GM12878 (cell line): ENCODE results near the gene AMPH. TPM values are rescaled to one million over a fixed set of nuclear protein-coding genes. Genes with fewer than 3 reads are reported as not detected.

Experiments used
- ATAC-seq: fragments of 200-7000 bp; cut with Tn5 transposase; 3 replicates; pipeline ENCODE4 v1.9.1; 2020; ENCODE audit warnings: mild to moderate bottlenecking, moderate library complexity
- BruUV-seq: library from RNA; stranded (reverse); fragments of 400-500 nt; replicated peaks from 2 replicates; lab custom pipeline; 2021; lab: Mats Ljungman, UMichigan
- CTCF ChIA-PET: fragments of 300-600 bp; sonication (Branson Sonifier 250); formaldehyde crosslinking; extraction: SDS; loops from one replicate; lab custom pipeline; 2021; ENCODE audit warnings: inconsistent platforms; lab: Yijun Ruan, JAX
- POLR2A ChIA-PET: fragments of 350-600 bp; formaldehyde crosslinking; extraction: SDS; loops from one replicate; lab custom pipeline; 2021; ENCODE audit warnings: inconsistent platforms; lab: Charles Lee
- RAD21 ChIA-PET: fragments of 300-600 bp; sonication (Branson Sonifier 250); formaldehyde crosslinking; loops from one replicate; lab custom pipeline; 2023; ENCODE audit warnings: antibody characterized with exemption; ENCODE audit not compliant: unreplicated experiment; lab: Charles Lee
- SMC1A ChIA-PET: fragments of 300-600 bp; sonication (Branson Sonifier 250); formaldehyde crosslinking; loops from one replicate; lab custom pipeline; 2023; ENCODE audit not compliant: unreplicated experiment, uncharacterized antibody; lab: Charles Lee
- DNase-seq: peaks from one replicate; pipeline ENCODE4 v3.0.0-alpha.2; 2011; ENCODE audit warnings: low read depth, low spot score
- FAIRE-seq: peaks from 3 replicates; lab custom pipeline; 2011; peaks lifted over from hg19 to GRCh38; lab: Jason Lieb, UNC
- H2AFZ ChIP-seq: 2 replicates; pipeline ENCODE4 v1.6.0; 2011; ENCODE audit warnings: low read depth, low read length, control low read depth; ENCODE audit not compliant: control insufficient read depth
- H3K27ac ChIP-seq: 2 replicates; pipeline ENCODE4 v1.5.1; 2011; ENCODE audit warnings: control low read depth; ENCODE audit not compliant: control insufficient read depth, insufficient read depth
- H3K27me3 ChIP-seq, 2 experiments: replicated peaks in 1 of 2; 2 replicates each; pipeline versions ENCODE4 v1.6.0 to v1.6.1; 2011; ENCODE audit warnings: low read length in 1 of 2; ENCODE audit not compliant: control insufficient read depth in 2 of 2, insufficient read depth in 2 of 2
- H3K36me3 ChIP-seq, 2 experiments: 2 replicates each; pipeline ENCODE4 v1.5.1; 2011; ENCODE audit warnings: low read length in 1 of 2; ENCODE audit not compliant: control insufficient read depth in 2 of 2, insufficient read depth in 2 of 2
- H3K4me1 ChIP-seq: 2 replicates; pipeline ENCODE4 v1.6.1; 2011; ENCODE audit warnings: mild to moderate bottlenecking, low read length, moderate library complexity, mixed read lengths; ENCODE audit not compliant: control insufficient read depth, insufficient read depth
- H3K4me2 ChIP-seq: 2 replicates; pipeline ENCODE4 v1.6.0; 2011; ENCODE audit warnings: control low read depth; ENCODE audit not compliant: control insufficient read depth, insufficient read depth
- H3K4me3 ChIP-seq: fragments of 200-600 bp; sonication (generic); 2 replicates; pipeline ENCODE4 v1.5.1; 2016
- H3K79me2 ChIP-seq: 2 replicates; pipeline ENCODE4 v1.6.0; 2011; ENCODE audit warnings: low read length; ENCODE audit not compliant: control insufficient read depth, insufficient read depth
- H3K9ac ChIP-seq: 2 replicates; pipeline ENCODE4 v1.8.0; 2011; ENCODE audit warnings: low read length, control low read depth, mixed read lengths; ENCODE audit not compliant: control insufficient read depth, insufficient read depth
- H3K9me3 ChIP-seq: replicated peaks from 3 replicates; pipeline ENCODE4 v1.5.1; 2011; ENCODE audit warnings: mild to moderate bottlenecking, low read length; ENCODE audit not compliant: control insufficient read depth, insufficient read depth
- H4K20me1 ChIP-seq: 2 replicates; pipeline ENCODE4 v1.6.0; 2011; ENCODE audit not compliant: control insufficient read depth, insufficient read depth
- BCLAF1 ChIP-seq: fragments of 450-650 bp; IDR thresholded peaks from 2 replicates; pipeline ENCODE4 v1.6.1; 2017; ENCODE audit warnings: antibody characterized with exemption, mild to moderate bottlenecking, moderate library complexity
- EED ChIP-seq: sonication (generic); IDR thresholded peaks from 2 replicates; pipeline ENCODE4 v1.6.1; 2016; ENCODE audit warnings: antibody characterized with exemption, low read depth
- EGR1 ChIP-seq, 2 experiments: IDR thresholded peaks; 1 replicate in 1 of 2; 2 replicates in 1 of 2; pipeline ENCODE4 v1.6.1; 2011 to 2012; ENCODE audit warnings: low read depth in 2 of 2, low read length in 2 of 2, borderline replicate concordance in 1 of 2, mild to moderate bottlenecking in 1 of 2, moderate library complexity in 1 of 2
- MTA2 ChIP-seq: fragments of 450-650 bp; IDR thresholded peaks from 2 replicates; pipeline ENCODE4 v1.6.1; 2016; ENCODE audit warnings: low read depth, mild to moderate bottlenecking, moderate library complexity
- POLR2AphosphoS2 ChIP-seq: IDR thresholded peaks from 2 replicates; pipeline ENCODE4 v1.6.1; 2011; ENCODE audit warnings: low read depth, mild to moderate bottlenecking, low read length, improper control_type of control experiment, moderate library complexity
- RAD21 ChIP-seq: IDR thresholded peaks from 2 replicates; pipeline ENCODE4 v1.6.1; 2011; ENCODE audit warnings: mild to moderate bottlenecking, low read depth, low read length, moderate library complexity; ENCODE audit not compliant: insufficient read depth
- RUNX3 ChIP-seq: IDR thresholded peaks from 2 replicates; pipeline ENCODE4 v1.6.1; 2012; ENCODE audit warnings: low read length, inconsistent platforms
- YBX1 ChIP-seq: fragments of 450-650 bp; IDR thresholded peaks from 2 replicates; pipeline ENCODE4 v1.6.1; 2016; ENCODE audit warnings: antibody characterized with exemption
- WGBS: methylation state at CpG from one replicate; pipeline ENCODE4 v1.1.6; 2016; ENCODE audit warnings: low lambda C conversion rate; ENCODE audit not compliant: insufficient replicate concordance, insufficient coverage; ENCODE audit errors: missing lambda C conversion rate; 5-methylcytosine and 5-hydroxymethylcytosine counted together
- in situ Hi-C: fragments of 300-500 bp; cut with MboI; formaldehyde crosslinking; loops from 9 replicates; pipeline ENCODE4 v1.14.3; 2018; ENCODE audit warnings: mixed read lengths
- intact Hi-C: fragments of 100-400 bp; cut with micrococcal nuclease; formaldehyde crosslinking; loops from one replicate; pipeline ENCODE4 v1.14.2; 2022; ENCODE audit not compliant: unreplicated experiment
- polyA plus RNA-seq, 11 experiments: library from polyadenylated mRNA; depleted of rRNA in 4 of 11; unstranded in 6 of 11; stranded (reverse) in 5 of 11; fragments of >200 nt; fragmentation: Nextera tagmentation in 4 of 11; fragmentation: Illumina TruSeq in 1 of 11; extraction: Ambion mirVana in 4 of 11; extraction: Trizol in 1 of 11; gene quantifications; 1 replicate in 1 of 11; 2 replicates in 10 of 11; pipeline versions ENCODE4 v1.2.1 to v1.2.3, GENCODE V29; 2011 to 2016; ENCODE audit warnings: inconsistent platforms in 2 of 11, missing spikeins in 2 of 11, low read depth in 1 of 11
- total RNA-seq, 4 experiments: library from RNA; depleted of rRNA in 3 of 4; stranded (reverse); fragments of >200 nt in 3 of 4; fragmentation: Illumina TruSeq in 1 of 4; extraction: Trizol in 1 of 4; gene quantifications; 2 replicates each; pipeline versions ENCODE4 v1.2.1 to v1.2.3, GENCODE V29; 2013 to 2021

AMPH gene
- total and polyA plus RNA-seq, 10 of the 15 experiments (the other 5 are each of a cell fraction or from before 2014, with no cell fraction given) = 0.03 to 0.24 (median 0.08) TPM; not detected in 2

GRCh38 chr7:38550836-38551235 lies 80.3 kb downstream of the AMPH start:
- ChIA-PET SMC1A (no interaction called here), RAD21 (no interaction called here)
- no peak overlapping the region for H3K9ac ChIP-seq
- intact Hi-C loops = loop anchor here (10.0 kb wide), 1 partner anchor 156 kb away; no protein-coding TSS in a partner anchor
- no peak for DNase-seq
- H3K79me2 ChIP-seq = no peaks in the 10 kb centered on the region
- H3K27me3 ChIP-seq = no peaks in the 10 kb centered on the region; a peak in 1 of 4 replicates
- no peak overlapping the region for H3K4me3 ChIP-seq
- no peaks in the 10 kb centered on the region for H3K9me3 ChIP-seq
- no peaks in the 10 kb centered on the region for H3K36me3 ChIP-seq
- H3K4me1 ChIP-seq = no peaks in the 10 kb centered on the region
- no TSS peak for BruUV-seq
- no peak for ATAC-seq
- no peak overlapping the region for H3K27ac ChIP-seq
- H3K4me2 ChIP-seq = no peak overlapping the region
- TF ChIP-seq RAD21 = no peak
- no peak for TF ChIP-seq BCLAF1
- no peak for TF ChIP-seq MTA2
- TF ChIP-seq RUNX3 = peak; percentile 29; the same call in 1 of the 2 replicates
- no peak for TF ChIP-seq YBX1
- TF ChIP-seq EGR1 (IDR thresholded peaks at IDR 0.05; ENCODE audit: borderline replicate concordance in 1 of 2, low read depth in 2 of 2, low read length in 2 of 2) = no peak
- TF ChIP-seq EED = no peak
- TF ChIP-seq POLR2AphosphoS2 = no peak
- TF ChIP-seq, all 136 proteins: peak for 1
- FAIRE-seq = no peak
- CTCF ChIA-PET = no interaction called here
- H4K20me1 ChIP-seq = no peaks in the 10 kb centered on the region
- in situ Hi-C loops = no loop called here
- POLR2A ChIA-PET = no interaction called here
- no peak overlapping the region for H2AFZ ChIP-seq
- WGBS = 48% methylated on average over 3 of the region's 3 CpGs
